Endothelial cell of umbilical vein (primary cell): ENCODE results near the gene TAS2R30. TPM values are rescaled to one million over a fixed set of nuclear protein-coding genes. Genes with fewer than 3 reads are reported as not detected.

ENCODE experiments used
- BruUV-seq: library from RNA; stranded (reverse); fragments of 400-500 nt; replicated peaks from 2 replicates; lab custom pipeline; 2021; lab: Mats Ljungman, UMichigan
- CTCF ChIA-PET: fragments of 300-600, 350-600 bp; sonication (Branson Sonifier 250); formaldehyde crosslinking; loops from one replicate; lab custom pipeline; 2021; ENCODE audit warnings: antibody characterized with exemption, inconsistent platforms; lab: Charles Lee
- POLR2A ChIA-PET: fragments of 300-600, 350-600 bp; sonication (Branson Sonifier 250); formaldehyde crosslinking; loops from one replicate; lab custom pipeline; 2021; ENCODE audit warnings: antibody characterized with exemption, inconsistent platforms; lab: Charles Lee
- DNase-seq: peaks from one replicate; pipeline ENCODE4 v3.0.0-alpha.2; 2011; ENCODE audit warnings: low read depth, low spot score
- FAIRE-seq: peaks from 2 replicates; lab custom pipeline; 2011; peaks lifted over from hg19 to GRCh38; lab: Jason Lieb, UNC
- H2AFZ ChIP-seq: 2 replicates; pipeline ENCODE4 v1.6.0; 2012; ENCODE audit warnings: low read depth, low read length, control low read depth, inconsistent platforms
- H3K27ac ChIP-seq: 2 replicates; pipeline ENCODE4 v1.5.1; 2011; ENCODE audit warnings: low read depth, mild to moderate bottlenecking, control low read depth, low read length, moderate library complexity; ENCODE audit not compliant: insufficient read depth
- H3K27me3 ChIP-seq, 2 experiments: 2 replicates each; pipeline versions ENCODE4 v1.6.0 to v1.6.1; 2011; ENCODE audit warnings: low read length in 2 of 2, mixed read lengths in 1 of 2; ENCODE audit not compliant: control insufficient read depth in 2 of 2, insufficient read depth in 2 of 2
- H3K36me3 ChIP-seq, 2 experiments: 2 replicates in 1 of 2; 3 replicates in 1 of 2; pipeline ENCODE4 v1.5.1; 2011; ENCODE audit warnings: low read length in 2 of 2, mild to moderate bottlenecking in 1 of 2, moderate library complexity in 1 of 2; ENCODE audit not compliant: control insufficient read depth in 2 of 2, insufficient read depth in 2 of 2; ENCODE audit errors: extremely low read depth in 1 of 2
- H3K4me1 ChIP-seq: 3 replicates; pipeline ENCODE4 v1.5.1; 2011; ENCODE audit warnings: mild to moderate bottlenecking, low read length; ENCODE audit not compliant: control insufficient read depth, insufficient read depth; ENCODE audit errors: extremely low read depth
- H3K4me2 ChIP-seq: 2 replicates; pipeline ENCODE4 v1.6.1; 2011; ENCODE audit warnings: low read length, control low read depth, mixed read lengths; ENCODE audit not compliant: insufficient read depth
- H3K4me3 ChIP-seq, 3 experiments: fragments of 200-600 bp in 1 of 3; sonication (generic), shearing (Covaris generic) in 1 of 3; replicated peaks in 1 of 3; 2 replicates each; pipeline ENCODE4 v1.5.1; 2011 to 2016; ENCODE audit warnings: control low read depth in 3 of 3, low read length in 3 of 3, mild to moderate bottlenecking in 2 of 3, inconsistent platforms in 1 of 3, low read depth in 1 of 3, moderate library complexity in 1 of 3; ENCODE audit not compliant: insufficient read depth in 1 of 3
- H3K79me2 ChIP-seq: 2 replicates; pipeline ENCODE4 v1.6.0; 2012; ENCODE audit warnings: low read length, inconsistent platforms; ENCODE audit not compliant: control insufficient read depth, insufficient read depth
- H3K9ac ChIP-seq: replicated peaks from 2 replicates; pipeline ENCODE3; 2011; ENCODE audit warnings: low read length, control low read depth; ENCODE audit not compliant: insufficient read depth; ENCODE audit errors: extremely low read depth
- H3K9me1 ChIP-seq: replicated peaks from 3 replicates; pipeline ENCODE4 v1.6.0; 2011; ENCODE audit warnings: mild to moderate bottlenecking, low read length; ENCODE audit not compliant: control insufficient read depth, insufficient read depth; ENCODE audit errors: extremely low read depth
- H3K9me3 ChIP-seq: replicated peaks from 2 replicates; pipeline ENCODE4 v1.5.1; 2012; ENCODE audit warnings: low read length, inconsistent platforms; ENCODE audit not compliant: control insufficient read depth, insufficient read depth
- H4K20me1 ChIP-seq: replicated peaks from 2 replicates; pipeline ENCODE3; 2011; ENCODE audit warnings: mild to moderate bottlenecking, low read length; ENCODE audit not compliant: control insufficient read depth, insufficient read depth; ENCODE audit errors: extremely low read depth
- EZH2 ChIP-seq: IDR thresholded peaks from 2 replicates; pipeline ENCODE4 v1.6.1; 2012; ENCODE audit warnings: borderline replicate concordance, low read depth, mild to moderate bottlenecking, moderate library complexity, low read length, inconsistent platforms; ENCODE audit not compliant: severe bottlenecking
- FOS ChIP-seq: IDR thresholded peaks from 2 replicates; pipeline ENCODE4 v1.6.1; 2011; ENCODE audit warnings: mild to moderate bottlenecking, low read length, moderate library complexity, borderline replicate concordance; ENCODE audit not compliant: insufficient read depth
- GATA2 ChIP-seq: IDR thresholded peaks from 2 replicates; pipeline ENCODE4 v1.7.0; 2011; ENCODE audit warnings: low read depth, mild to moderate bottlenecking, moderate library complexity, mixed read lengths, low read length; ENCODE audit not compliant: insufficient read length, insufficient read depth
- JUN ChIP-seq: IDR thresholded peaks from 2 replicates; pipeline ENCODE4 v1.6.1; 2011; ENCODE audit warnings: borderline replicate concordance, low read depth; ENCODE audit not compliant: insufficient read length, insufficient read depth
- MYC ChIP-seq: IDR thresholded peaks from one replicate; pipeline ENCODE4 v1.6.1; 2011; ENCODE audit warnings: mild to moderate bottlenecking, low read depth, low read length
- POLR2A ChIP-seq: IDR thresholded peaks from 2 replicates; pipeline ENCODE4 v1.6.1; 2012; ENCODE audit warnings: low read depth, mild to moderate bottlenecking, control low read depth, low read length
- POLR2AphosphoS5 ChIP-seq: IDR thresholded peaks from 2 replicates; pipeline ENCODE4 v1.6.1; 2012; ENCODE audit warnings: low read depth, mild to moderate bottlenecking, control low read depth, low read length, moderate library complexity; ENCODE audit not compliant: insufficient read depth
- dilution Hi-C: fragments of 300-500 bp; cut with MboI; formaldehyde crosslinking; loops from one replicate; pipeline ENCODE4 v1.15.0; 2019; ENCODE audit warnings: low sequenced_read_pairs; ENCODE audit not compliant: extremely low pct_ligation_motif_present
- intact Hi-C: fragments of 100-400 bp; cut with micrococcal nuclease; formaldehyde crosslinking; loops from one replicate; pipeline ENCODE4 v1.10.0; 2022
- polyA plus RNA-seq, 4 experiments: library from polyadenylated mRNA; depleted of rRNA in 3 of 4; stranded (reverse) in 3 of 4; unstranded in 1 of 4; fragments of >200 nt; gene quantifications; 2 replicates each; pipeline versions ENCODE4 v1.2.1 to v1.2.3, GENCODE V29; 2011 to 2012; ENCODE audit warnings: missing spikeins in 1 of 4
- total RNA-seq: library from RNA; stranded (reverse); gene quantifications from 2 replicates; pipeline ENCODE4 v1.2.3, GENCODE V29; 2021
- TF ChIP-seq, protein P1 (sequence below), 2 donors: IDR thresholded peaks; 1 replicate in 1 of 2; 2 replicates in 1 of 2; pipeline ENCODE4 v1.5.1; 2011; ENCODE audit warnings: low read length in 2 of 2, mild to moderate bottlenecking in 2 of 2, moderate library complexity in 2 of 2, control low read depth in 1 of 2, inconsistent platforms in 1 of 2, low read depth in 1 of 2; ENCODE audit not compliant: insufficient read depth in 1 of 2; ENCODE audit errors: extremely low read depth in 1 of 2
- TF ChIP-seq, protein P2 (sequence below): IDR thresholded peaks from 2 replicates; pipeline ENCODE4 v1.6.1; 2011; ENCODE audit not compliant: insufficient read depth, insufficient read length

Gene TAS2R30
- total and polyA plus RNA-seq, 2 donors (not counting 3 experiments of a cell fraction or from before 2014, with no cell fraction given): 0.26 to 5.2 TPM

DNA sequence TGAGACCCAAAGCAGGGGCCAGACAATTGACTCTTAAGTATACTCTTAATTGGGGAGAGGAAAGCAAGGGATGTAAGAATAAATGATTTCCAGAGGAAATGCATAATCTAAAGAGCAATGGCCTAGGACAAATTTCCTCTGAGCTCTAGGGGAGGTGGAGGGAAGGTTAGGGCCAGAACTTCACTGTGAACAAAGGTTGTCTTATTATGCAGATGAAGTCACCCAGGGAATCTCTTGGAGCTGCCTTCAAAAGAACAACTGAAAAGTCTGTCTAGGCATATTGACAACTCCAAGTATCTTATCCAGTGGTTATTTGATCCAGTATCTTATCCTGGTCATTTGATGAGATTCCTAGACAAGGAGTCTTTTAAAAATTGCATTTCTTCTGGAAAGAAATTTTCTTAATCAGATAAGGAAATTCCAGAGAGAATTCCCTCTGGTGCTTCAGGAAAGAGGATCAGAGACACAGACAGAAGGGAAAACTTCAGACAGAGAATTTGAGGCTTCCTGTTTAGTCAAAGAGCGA lies 20.0 kb upstream of the TAS2R30 start:
- intact Hi-C loops (no loop called here), dilution Hi-C loops (no loop called here)
- no peaks in the 10 kb centered on the region for H3K9me3 ChIP-seq
- no peak overlapping the region for H3K27ac ChIP-seq
- peaks cover 11% of the 10 kb centered on the region for H4K20me1 ChIP-seq
- H3K4me3 ChIP-seq: no peak overlapping the region
- H3K36me3 ChIP-seq: no peaks in the 10 kb centered on the region
- no peak for TF ChIP-seq FOS
- no peak for TF ChIP-seq POLR2A
- TF ChIP-seq EZH2: no peak
- no peak for TF ChIP-seq GATA2
- TF ChIP-seq POLR2AphosphoS5: no peak
- TF ChIP-seq, protein P1, sequence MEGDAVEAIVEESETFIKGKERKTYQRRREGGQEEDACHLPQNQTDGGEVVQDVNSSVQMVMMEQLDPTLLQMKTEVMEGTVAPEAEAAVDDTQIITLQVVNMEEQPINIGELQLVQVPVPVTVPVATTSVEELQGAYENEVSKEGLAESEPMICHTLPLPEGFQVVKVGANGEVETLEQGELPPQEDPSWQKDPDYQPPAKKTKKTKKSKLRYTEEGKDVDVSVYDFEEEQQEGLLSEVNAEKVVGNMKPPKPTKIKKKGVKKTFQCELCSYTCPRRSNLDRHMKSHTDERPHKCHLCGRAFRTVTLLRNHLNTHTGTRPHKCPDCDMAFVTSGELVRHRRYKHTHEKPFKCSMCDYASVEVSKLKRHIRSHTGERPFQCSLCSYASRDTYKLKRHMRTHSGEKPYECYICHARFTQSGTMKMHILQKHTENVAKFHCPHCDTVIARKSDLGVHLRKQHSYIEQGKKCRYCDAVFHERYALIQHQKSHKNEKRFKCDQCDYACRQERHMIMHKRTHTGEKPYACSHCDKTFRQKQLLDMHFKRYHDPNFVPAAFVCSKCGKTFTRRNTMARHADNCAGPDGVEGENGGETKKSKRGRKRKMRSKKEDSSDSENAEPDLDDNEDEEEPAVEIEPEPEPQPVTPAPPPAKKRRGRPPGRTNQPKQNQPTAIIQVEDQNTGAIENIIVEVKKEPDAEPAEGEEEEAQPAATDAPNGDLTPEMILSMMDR (IDR thresholded peaks at IDR 0.05; ENCODE audit: extremely low read depth in 1 of 2, insufficient read depth in 1 of 2, low read depth in 1 of 2, low read length in 2 of 2): no peak
- no peak for TF ChIP-seq JUN
- TF ChIP-seq, protein P2, sequence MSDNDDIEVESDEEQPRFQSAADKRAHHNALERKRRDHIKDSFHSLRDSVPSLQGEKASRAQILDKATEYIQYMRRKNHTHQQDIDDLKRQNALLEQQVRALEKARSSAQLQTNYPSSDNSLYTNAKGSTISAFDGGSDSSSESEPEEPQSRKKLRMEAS: no peak
- no peak for TF ChIP-seq MYC
- no peaks in the 10 kb centered on the region for H3K9me1 ChIP-seq
- no TSS peak for BruUV-seq
- no peak overlapping the region for H3K9ac ChIP-seq
- H3K4me1 ChIP-seq: no peaks in the 10 kb centered on the region
- H3K27me3 ChIP-seq: no peaks in the 10 kb centered on the region
- CTCF ChIA-PET: no interaction called here
- DNase-seq: no peak
- FAIRE-seq: no peak
- POLR2A ChIA-PET: no interaction called here
- H3K79me2 ChIP-seq: peaks cover 62% of the 10 kb centered on the region
- no peak overlapping the region for H2AFZ ChIP-seq
- H3K4me2 ChIP-seq: no peak overlapping the region
